22Rv1 (cell line): ENCODE measurements around the gene WDFY1.

ENCODE experiments used
- CTCF ChIP-seq: fragments of 450-650 bp; IDR thresholded peaks from 2 replicates; pipeline ENCODE4 v1.5.1; 2017; ENCODE audit warnings: mild to moderate bottlenecking
- ZFX ChIP-seq: fragments of 450-650 bp; IDR thresholded peaks from 2 replicates; pipeline ENCODE4 v1.6.1; 2017; ENCODE audit warnings: antibody characterized with exemption, borderline replicate concordance

- TF ChIP-seq CTCF (no peak), ZFX (no peak)
These were observed 44.7 kb upstream of the WDFY1 start for GRCh38 chr2:223989856-223990232.
